GM12878 (cell line): ENCODE measurements around the gene DLK1. TPM values are rescaled to one million over a fixed set of nuclear protein-coding genes. Genes with fewer than 3 reads are reported as not detected.

Experiments
- ATAC-seq: fragments of 200-7000 bp; cut with Tn5 transposase; 3 replicates; pipeline ENCODE4 v1.9.1; 2020; ENCODE audit warnings: mild to moderate bottlenecking, moderate library complexity
- BruUV-seq: library from RNA; stranded (reverse); fragments of 400-500 nt; replicated peaks from 2 replicates; lab custom pipeline; 2021; lab: Mats Ljungman, UMichigan
- CTCF ChIA-PET: fragments of 300-600 bp; sonication (Branson Sonifier 250); formaldehyde crosslinking; extraction: SDS; loops from one replicate; lab custom pipeline; 2021; ENCODE audit warnings: inconsistent platforms; lab: Yijun Ruan, JAX
- POLR2A ChIA-PET: fragments of 350-600 bp; formaldehyde crosslinking; extraction: SDS; loops from one replicate; lab custom pipeline; 2021; ENCODE audit warnings: inconsistent platforms; lab: Charles Lee
- RAD21 ChIA-PET: fragments of 300-600 bp; sonication (Branson Sonifier 250); formaldehyde crosslinking; loops from one replicate; lab custom pipeline; 2023; ENCODE audit warnings: antibody characterized with exemption; ENCODE audit not compliant: unreplicated experiment; lab: Charles Lee
- SMC1A ChIA-PET: fragments of 300-600 bp; sonication (Branson Sonifier 250); formaldehyde crosslinking; loops from one replicate; lab custom pipeline; 2023; ENCODE audit not compliant: unreplicated experiment, uncharacterized antibody; lab: Charles Lee
- DNase-seq: peaks from one replicate; pipeline ENCODE4 v3.0.0-alpha.2; 2011; ENCODE audit warnings: low read depth, low spot score
- FAIRE-seq: peaks from 3 replicates; lab custom pipeline; 2011; peaks lifted over from hg19 to GRCh38; lab: Jason Lieb, UNC
- H2AFZ ChIP-seq: 2 replicates; pipeline ENCODE4 v1.6.0; 2011; ENCODE audit warnings: low read depth, low read length, control low read depth; ENCODE audit not compliant: control insufficient read depth
- H3K27ac ChIP-seq: 2 replicates; pipeline ENCODE4 v1.5.1; 2011; ENCODE audit warnings: control low read depth; ENCODE audit not compliant: control insufficient read depth, insufficient read depth
- H3K27me3 ChIP-seq, 2 experiments: replicated peaks in 1 of 2; 2 replicates each; pipeline versions ENCODE4 v1.6.0 to v1.6.1; 2011; ENCODE audit warnings: low read length in 1 of 2; ENCODE audit not compliant: control insufficient read depth in 2 of 2, insufficient read depth in 2 of 2
- H3K36me3 ChIP-seq, 2 experiments: 2 replicates each; pipeline ENCODE4 v1.5.1; 2011; ENCODE audit warnings: low read length in 1 of 2; ENCODE audit not compliant: control insufficient read depth in 2 of 2, insufficient read depth in 2 of 2
- H3K4me1 ChIP-seq: 2 replicates; pipeline ENCODE4 v1.6.1; 2011; ENCODE audit warnings: mild to moderate bottlenecking, low read length, moderate library complexity, mixed read lengths; ENCODE audit not compliant: control insufficient read depth, insufficient read depth
- H3K4me2 ChIP-seq: 2 replicates; pipeline ENCODE4 v1.6.0; 2011; ENCODE audit warnings: control low read depth; ENCODE audit not compliant: control insufficient read depth, insufficient read depth
- H3K4me3 ChIP-seq: fragments of 200-600 bp; sonication (generic); 2 replicates; pipeline ENCODE4 v1.5.1; 2016
- H3K79me2 ChIP-seq: 2 replicates; pipeline ENCODE4 v1.6.0; 2011; ENCODE audit warnings: low read length; ENCODE audit not compliant: control insufficient read depth, insufficient read depth
- H3K9ac ChIP-seq: 2 replicates; pipeline ENCODE4 v1.8.0; 2011; ENCODE audit warnings: low read length, control low read depth, mixed read lengths; ENCODE audit not compliant: control insufficient read depth, insufficient read depth
- H3K9me3 ChIP-seq: replicated peaks from 3 replicates; pipeline ENCODE4 v1.5.1; 2011; ENCODE audit warnings: mild to moderate bottlenecking, low read length; ENCODE audit not compliant: control insufficient read depth, insufficient read depth
- H4K20me1 ChIP-seq: 2 replicates; pipeline ENCODE4 v1.6.0; 2011; ENCODE audit not compliant: control insufficient read depth, insufficient read depth
- ATF7 ChIP-seq: fragments of 450-650 bp; IDR thresholded peaks from 2 replicates; pipeline ENCODE4 v1.6.1; 2016; ENCODE audit warnings: low read depth, mild to moderate bottlenecking
- FOXM1 ChIP-seq: IDR thresholded peaks from 2 replicates; pipeline ENCODE4 v1.6.1; 2012; ENCODE audit warnings: low read depth, mild to moderate bottlenecking, inconsistent platforms, low read length, moderate library complexity
- MTA2 ChIP-seq: fragments of 450-650 bp; IDR thresholded peaks from 2 replicates; pipeline ENCODE4 v1.6.1; 2016; ENCODE audit warnings: low read depth, mild to moderate bottlenecking, moderate library complexity
- RELB ChIP-seq: fragments of 450-650 bp; IDR thresholded peaks from 2 replicates; pipeline ENCODE4 v1.6.1; 2017; ENCODE audit warnings: low read depth, mild to moderate bottlenecking, moderate library complexity
- RFX5 ChIP-seq: IDR thresholded peaks from 2 replicates; pipeline ENCODE4 v1.6.1; 2011; ENCODE audit warnings: low read depth, low read length, improper control_type of control experiment
- SMAD5 ChIP-seq: IDR thresholded peaks from 2 replicates; pipeline ENCODE4 v1.6.1; 2016; ENCODE audit warnings: antibody characterized with exemption, low read depth
- SUPT20H ChIP-seq: IDR thresholded peaks from 2 replicates; pipeline ENCODE4 v1.6.1; 2011; ENCODE audit warnings: low read depth, mild to moderate bottlenecking, low read length, moderate library complexity, borderline replicate concordance; ENCODE audit not compliant: control insufficient read depth
- WGBS: methylation state at CpG from one replicate; pipeline ENCODE4 v1.1.6; 2016; ENCODE audit warnings: low lambda C conversion rate; ENCODE audit not compliant: insufficient replicate concordance, insufficient coverage; ENCODE audit errors: missing lambda C conversion rate; 5-methylcytosine and 5-hydroxymethylcytosine counted together
- in situ Hi-C: fragments of 300-500 bp; cut with MboI; formaldehyde crosslinking; loops from 9 replicates; pipeline ENCODE4 v1.14.3; 2018; ENCODE audit warnings: mixed read lengths
- intact Hi-C: fragments of 100-400 bp; cut with micrococcal nuclease; formaldehyde crosslinking; loops from one replicate; pipeline ENCODE4 v1.14.2; 2022; ENCODE audit not compliant: unreplicated experiment
- polyA plus RNA-seq, 11 experiments: library from polyadenylated mRNA; depleted of rRNA in 4 of 11; unstranded in 6 of 11; stranded (reverse) in 5 of 11; fragments of >200 nt; fragmentation: Nextera tagmentation in 4 of 11; fragmentation: Illumina TruSeq in 1 of 11; extraction: Ambion mirVana in 4 of 11; extraction: Trizol in 1 of 11; gene quantifications; 1 replicate in 1 of 11; 2 replicates in 10 of 11; pipeline versions ENCODE4 v1.2.1 to v1.2.3, GENCODE V29; 2011 to 2016; ENCODE audit warnings: inconsistent platforms in 2 of 11, missing spikeins in 2 of 11, low read depth in 1 of 11
- total RNA-seq, 4 experiments: library from RNA; depleted of rRNA in 3 of 4; stranded (reverse); fragments of >200 nt in 3 of 4; fragmentation: Illumina TruSeq in 1 of 4; extraction: Trizol in 1 of 4; gene quantifications; 2 replicates each; pipeline versions ENCODE4 v1.2.1 to v1.2.3, GENCODE V29; 2013 to 2021

Gene DLK1
- total and polyA plus RNA-seq, 10 of the 15 experiments (the other 5 are each of a cell fraction or from before 2014, with no cell fraction given) = 0.87 TPM; not detected in 9

DNA sequence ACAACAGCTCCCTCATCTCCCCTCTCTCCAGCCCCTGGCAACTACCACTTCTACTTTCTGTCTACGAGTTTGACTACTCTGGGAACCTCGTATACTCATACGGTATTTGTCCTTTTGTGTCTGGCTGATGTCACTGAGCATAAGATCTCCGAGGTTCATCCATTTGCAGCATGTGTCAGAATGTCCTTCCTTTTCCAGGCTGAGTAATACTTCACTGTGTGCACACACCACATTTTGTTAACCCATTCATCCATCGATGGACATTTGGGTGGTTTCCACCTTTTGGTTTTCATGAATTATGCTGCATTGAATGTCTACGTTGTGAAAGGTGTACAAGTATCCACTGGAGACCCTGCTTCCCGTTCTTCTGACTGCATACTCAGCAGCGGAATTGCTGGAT is 24.1 kb upstream of the DLK1 start:
- SMC1A ChIA-PET = no interaction called here

More for the DNA sequence above, 24.1 kb upstream of the DLK1 start:
- 18% methylated on average over 8 of the region's 8 CpGs for WGBS
- no TSS peak for BruUV-seq
- no peak overlapping the region for H3K9ac ChIP-seq
- intact Hi-C loops (no loop called here), in situ Hi-C loops (no loop called here)
- no peak overlapping the region for H2AFZ ChIP-seq
- no peak overlapping the region for H3K4me3 ChIP-seq
- peaks cover 0 to 2% of the 10 kb centered on the region in 2 experiments; a peak in 1 of 4 replicates for H3K27me3 ChIP-seq
- H3K4me1 ChIP-seq = no peaks in the 10 kb centered on the region
- H3K9me3 ChIP-seq = no peaks in the 10 kb centered on the region
- TF ChIP-seq MTA2 (no peak), SUPT20H (no peak), FOXM1 (no peak), SMAD5 (no peak), RFX5 (no peak), ATF7 (no peak), RELB (no peak)
- CTCF ChIA-PET = no interaction called here
- no peak for DNase-seq
- no peaks in the 10 kb centered on the region for H4K20me1 ChIP-seq
- POLR2A ChIA-PET = no interaction called here
- RAD21 ChIA-PET = no interaction called here
- no peak for FAIRE-seq
- H3K4me2 ChIP-seq = no peak overlapping the region
- no peaks in the 10 kb centered on the region for H3K36me3 ChIP-seq
- no peak for ATAC-seq
- H3K27ac ChIP-seq = no peak overlapping the region
- no peaks in the 10 kb centered on the region for H3K79me2 ChIP-seq
